Astrocyte (in vitro differentiated cells and primary cell): Measurements from ENCODE around the gene CRYBA2.

Source experiments
- CTCF ChIP-seq: IDR thresholded peaks from 2 replicates; pipeline ENCODE4 v1.5.1; 2011; ENCODE audit warnings: low read depth, mild to moderate bottlenecking, inconsistent platforms, low read length, moderate library complexity; ENCODE audit not compliant: insufficient read depth
- EZH2 ChIP-seq: IDR thresholded peaks from 2 replicates; pipeline ENCODE4 v1.6.1; 2012; ENCODE audit warnings: mild to moderate bottlenecking, low read length, inconsistent platforms; ENCODE audit not compliant: insufficient read depth

- TF ChIP-seq CTCF: no peak
- TF ChIP-seq EZH2: no peak
Observed at GRCh38 chr2:218992703-218993344, 398 bp downstream of the CRYBA2 start.
